OCI-LY3 (cell line): ENCODE measurements around the gene PGA5.

Experiments
- CTCF ChIP-seq: fragments of 200-600, 300-600 bp; sonication (generic); IDR thresholded peaks from 2 replicates; pipeline ENCODE4 v1.5.1; 2014; ENCODE audit warnings: antibody characterized with exemption, low read length, low read depth
- EZH2phosphoT487 ChIP-seq: fragments of 200-600 bp; shearing (Covaris generic); IDR thresholded peaks from 2 replicates; pipeline ENCODE4 v1.6.1; 2018; ENCODE audit warnings: antibody characterized with exemption, mixed run types, low read depth

DNA sequence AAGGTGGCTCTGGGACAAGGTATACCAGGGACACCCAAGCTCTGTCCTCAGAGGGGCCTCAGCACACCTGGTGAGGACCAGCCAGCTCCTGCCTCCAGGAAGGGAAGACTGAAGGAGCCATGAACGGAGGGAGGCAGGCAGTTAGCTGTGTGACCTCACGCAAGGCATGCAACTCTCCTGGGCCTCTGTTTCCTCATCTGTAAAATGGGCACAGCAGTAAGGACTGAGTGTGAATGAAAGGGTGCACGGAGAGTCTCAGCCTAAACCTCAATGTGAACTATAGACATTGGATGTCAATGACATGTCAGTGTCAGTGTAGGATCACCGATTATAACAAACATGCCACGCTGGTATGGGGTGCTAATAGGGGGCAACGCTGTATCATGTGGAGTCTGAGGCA, 18.4 kb downstream of the PGA5 start:
- no peak for TF ChIP-seq CTCF
- no peak for TF ChIP-seq EZH2phosphoT487
